Measurements from ENCODE around the gene SLC9A3.
A peak's percentile ranks its signal among the peaks of the same experiment; 100 is the strongest.

Gene SLC9A3

DNA sequence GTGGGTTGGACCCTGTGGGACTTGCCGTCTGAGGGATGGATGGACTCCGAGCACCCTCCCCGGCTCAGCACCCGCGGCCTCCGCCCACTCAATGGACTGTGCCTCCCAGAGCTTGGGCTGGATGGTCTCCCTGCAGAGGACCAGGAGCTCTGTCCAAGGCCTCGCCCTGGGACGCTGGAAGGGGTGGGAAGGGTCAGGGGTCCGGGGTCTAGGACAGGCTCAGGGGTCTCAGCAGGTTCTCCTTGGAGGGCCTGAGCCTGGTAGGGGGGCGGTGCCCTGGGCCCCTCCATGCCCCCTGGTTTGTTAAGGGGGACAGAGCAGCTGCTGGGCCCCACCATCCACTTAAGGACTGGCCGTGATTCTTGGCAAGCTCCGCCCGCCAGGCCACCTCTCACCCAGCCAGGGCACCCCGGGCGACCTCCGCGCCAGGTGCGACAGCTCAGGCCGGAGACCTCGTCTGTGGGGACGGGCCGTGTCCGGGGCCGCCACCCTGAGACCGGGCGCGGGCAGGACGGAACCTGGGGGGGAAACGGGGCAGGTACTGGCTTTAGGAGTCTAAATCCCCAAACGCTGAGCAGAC is 52.1 kb downstream of the SLC9A3 start:
- no peaks in the 10 kb centered on the region for H3K36me3 ChIP-seq (ENCODE audit: insufficient read depth)
- peak overlapping the region; percentile 79 for H2AFZ ChIP-seq (ENCODE audit: low read depth)
- no peaks in the 10 kb centered on the region for H4K20me1 ChIP-seq (ENCODE audit: insufficient read depth)
- peaks cover 4% of the 10 kb centered on the region for H3K4me1 ChIP-seq (ENCODE audit: low read depth, poor library complexity, severe bottlenecking)
- peak overlapping the region; percentile 92 for H3K27ac ChIP-seq
- H3K4me2 ChIP-seq = peak overlapping the region; percentile 80
- H3K79me2 ChIP-seq (ENCODE audit: insufficient read depth, low read depth) = peaks cover 24% of the 10 kb centered on the region
- peak overlapping the region; percentile 99 for H3K9ac ChIP-seq
- no peak overlapping the region for H3K4me3 ChIP-seq (IDR thresholded peaks at IDR 0.05; ENCODE audit: insufficient read depth, low read depth, low read length)
- peaks cover 2% of the 10 kb centered on the region; the same call in 1 of the 2 replicates for H3K27me3 ChIP-seq (ENCODE audit: insufficient read depth, low read depth)
- TF ChIP-seq, protein P1, sequence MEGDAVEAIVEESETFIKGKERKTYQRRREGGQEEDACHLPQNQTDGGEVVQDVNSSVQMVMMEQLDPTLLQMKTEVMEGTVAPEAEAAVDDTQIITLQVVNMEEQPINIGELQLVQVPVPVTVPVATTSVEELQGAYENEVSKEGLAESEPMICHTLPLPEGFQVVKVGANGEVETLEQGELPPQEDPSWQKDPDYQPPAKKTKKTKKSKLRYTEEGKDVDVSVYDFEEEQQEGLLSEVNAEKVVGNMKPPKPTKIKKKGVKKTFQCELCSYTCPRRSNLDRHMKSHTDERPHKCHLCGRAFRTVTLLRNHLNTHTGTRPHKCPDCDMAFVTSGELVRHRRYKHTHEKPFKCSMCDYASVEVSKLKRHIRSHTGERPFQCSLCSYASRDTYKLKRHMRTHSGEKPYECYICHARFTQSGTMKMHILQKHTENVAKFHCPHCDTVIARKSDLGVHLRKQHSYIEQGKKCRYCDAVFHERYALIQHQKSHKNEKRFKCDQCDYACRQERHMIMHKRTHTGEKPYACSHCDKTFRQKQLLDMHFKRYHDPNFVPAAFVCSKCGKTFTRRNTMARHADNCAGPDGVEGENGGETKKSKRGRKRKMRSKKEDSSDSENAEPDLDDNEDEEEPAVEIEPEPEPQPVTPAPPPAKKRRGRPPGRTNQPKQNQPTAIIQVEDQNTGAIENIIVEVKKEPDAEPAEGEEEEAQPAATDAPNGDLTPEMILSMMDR (conservative IDR thresholded peaks at IDR 0.05; ENCODE audit: low read depth, low read length) = no peak

DNA sequence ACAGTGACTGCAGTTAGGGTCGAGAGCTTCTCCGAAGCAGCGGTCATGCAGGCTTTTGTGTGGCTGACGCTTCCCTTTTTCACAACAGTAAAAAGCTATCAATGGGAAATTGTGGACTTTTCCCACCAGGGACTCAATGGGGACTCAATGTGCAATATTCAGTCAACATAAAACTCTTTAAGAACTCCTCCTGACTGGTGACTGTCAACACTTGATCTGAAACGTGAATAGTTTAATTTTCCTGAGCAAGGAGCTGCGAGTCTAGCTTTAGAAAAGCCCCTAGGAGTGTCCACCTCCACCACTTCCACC is 52.5 kb downstream of the SLC9A3 start:
- H4K20me1 ChIP-seq (ENCODE audit: insufficient read depth) = no peaks in the 10 kb centered on the region
- H2AFZ ChIP-seq (ENCODE audit: low read depth) = no peak overlapping the region
- TF ChIP-seq, protein P1 (conservative IDR thresholded peaks at IDR 0.05; ENCODE audit: low read depth, low read length) = no peak
- no peak overlapping the region for H3K4me3 ChIP-seq (IDR thresholded peaks at IDR 0.05; ENCODE audit: insufficient read depth, low read depth, low read length)
- H3K9ac ChIP-seq = peak overlapping the region; percentile 99; the same call in 1 of the 2 replicates
- H3K4me2 ChIP-seq = peak overlapping the region; percentile 80
- H3K79me2 ChIP-seq (ENCODE audit: insufficient read depth, low read depth) = peaks cover 24% of the 10 kb centered on the region
- peaks cover 4% of the 10 kb centered on the region for H3K4me1 ChIP-seq (ENCODE audit: low read depth, poor library complexity, severe bottlenecking)
- no peaks in the 10 kb centered on the region; the same call in 1 of the 2 replicates for H3K27me3 ChIP-seq (ENCODE audit: insufficient read depth, low read depth)
- no peak overlapping the region for H3K27ac ChIP-seq
- no peaks in the 10 kb centered on the region for H3K36me3 ChIP-seq (ENCODE audit: insufficient read depth)

DNA sequence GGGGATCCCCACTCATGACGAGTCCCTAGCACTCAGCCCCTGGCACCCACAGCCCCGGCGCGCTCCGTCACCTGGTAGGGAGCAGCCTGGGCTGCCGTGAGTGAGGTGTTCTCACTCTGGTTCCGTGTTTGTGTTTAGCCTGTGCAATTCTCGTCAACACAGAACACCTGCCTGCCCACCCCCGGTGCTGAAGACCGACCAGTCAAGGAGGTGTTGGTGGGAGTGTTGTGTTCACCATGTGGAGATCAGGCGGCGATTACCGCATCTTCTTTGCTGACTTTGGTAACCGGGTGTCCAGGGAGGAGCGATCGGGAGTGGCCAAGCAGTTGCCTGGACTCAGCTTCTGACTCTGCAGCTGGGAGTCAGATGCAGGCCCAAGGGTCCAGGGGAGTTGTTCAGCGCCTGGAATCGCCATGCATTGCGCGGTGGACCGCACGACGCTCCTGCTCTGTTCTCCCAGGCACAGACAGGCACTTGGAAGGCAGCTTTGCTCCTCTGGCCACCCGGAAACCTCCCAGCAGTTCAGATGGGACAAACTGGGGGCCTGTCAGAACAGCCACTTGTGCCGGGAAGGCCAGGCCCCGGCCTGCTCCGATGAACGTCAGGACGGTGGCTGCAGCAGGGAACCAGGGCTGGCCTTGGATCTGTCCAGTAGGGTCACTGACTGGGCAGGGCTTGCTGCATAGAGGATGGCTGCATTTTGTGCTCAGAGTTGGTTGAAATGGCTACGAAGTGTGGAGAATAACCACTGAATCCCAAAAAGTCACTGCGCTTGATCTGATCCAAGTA is 53.1 kb downstream of the SLC9A3 start:
- Histone ChIP-seq H2AFZ (ENCODE audit: low read depth) (no peak overlapping the region), H3K27me3 (ENCODE audit: insufficient read depth, low read depth) (no peaks in the 10 kb centered on the region; the same call in 1 of the 2 replicates), H3K79me2 (ENCODE audit: insufficient read depth, low read depth) (peaks cover 24% of the 10 kb centered on the region), H3K4me2 (peak overlapping the region; percentile 80), H4K20me1 (ENCODE audit: insufficient read depth) (no peaks in the 10 kb centered on the region), H3K4me1 (ENCODE audit: low read depth, poor library complexity, severe bottlenecking) (peaks cover 4% of the 10 kb centered on the region), H3K9ac (peak overlapping the region; percentile 99; the same call in 1 of the 2 replicates), H3K4me3 (IDR thresholded peaks at IDR 0.05; ENCODE audit: insufficient read depth, low read depth, low read length) (no peak overlapping the region), H3K36me3 (ENCODE audit: insufficient read depth) (no peaks in the 10 kb centered on the region), H3K27ac (no peak overlapping the region)
- TF ChIP-seq, protein P1 (conservative IDR thresholded peaks at IDR 0.05; ENCODE audit: low read depth, low read length) = no peak

DNA sequence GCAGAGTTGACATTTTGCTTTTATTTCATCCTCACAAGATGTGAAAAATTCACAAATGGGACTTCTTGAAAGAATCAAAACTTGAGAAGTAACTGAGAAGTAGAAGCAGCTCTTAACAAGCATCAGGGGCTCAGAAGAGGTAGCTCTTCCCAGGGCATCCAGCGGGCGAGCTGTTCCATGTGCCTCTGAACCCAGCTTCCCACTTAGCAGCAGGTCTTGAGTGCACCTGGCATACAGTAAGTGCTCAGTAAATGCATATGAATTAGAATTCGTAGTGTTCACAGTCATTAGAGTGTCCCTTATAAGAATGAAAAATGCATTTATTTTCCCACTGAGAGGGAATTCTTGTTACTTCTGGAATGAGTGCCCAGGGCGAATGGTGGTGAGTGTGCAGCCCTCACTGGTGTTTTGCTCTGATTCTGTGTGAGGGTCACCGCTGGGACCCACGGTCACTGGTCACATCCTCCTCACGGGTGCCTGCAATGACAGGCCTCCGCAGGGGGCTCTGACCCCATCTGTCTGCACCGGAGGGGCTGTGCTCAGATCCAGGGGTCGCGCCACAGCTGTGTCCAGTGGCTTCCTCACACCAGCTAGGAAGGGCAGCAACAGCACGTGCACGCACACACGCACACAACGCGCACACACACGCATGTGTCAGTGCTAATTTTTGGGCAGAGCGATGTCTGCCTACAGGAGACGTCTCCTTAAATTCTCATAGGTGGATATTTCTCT is 54.3 kb downstream of the SLC9A3 start:
- Histone ChIP-seq H3K36me3 (ENCODE audit: insufficient read depth) (no peaks in the 10 kb centered on the region), H3K4me2 (no peak overlapping the region), H3K27me3 (ENCODE audit: insufficient read depth, low read depth) (no peaks in the 10 kb centered on the region; the same call in 1 of the 2 replicates), H3K79me2 (ENCODE audit: insufficient read depth, low read depth) (peaks cover 24% of the 10 kb centered on the region), H3K4me3 (IDR thresholded peaks at IDR 0.05; ENCODE audit: insufficient read depth, low read depth, low read length) (no peak overlapping the region), H4K20me1 (ENCODE audit: insufficient read depth) (no peaks in the 10 kb centered on the region), H3K27ac (no peak overlapping the region), H3K9ac (no peak overlapping the region), H2AFZ (ENCODE audit: low read depth) (no peak overlapping the region), H3K4me1 (ENCODE audit: low read depth, poor library complexity, severe bottlenecking) (peaks cover 4% of the 10 kb centered on the region)
- TF ChIP-seq, protein P1 (conservative IDR thresholded peaks at IDR 0.05; ENCODE audit: low read depth, low read length) = no peak
